Stromal cell of bone marrow (primary cell): ENCODE measurements around the gene MRPL37.

Experiments used
- DNase-seq: peaks from one replicate; pipeline ENCODE4 v3.0.0-alpha.2; 2012; ENCODE audit warnings: low read depth

MRPL37 gene

DNA sequence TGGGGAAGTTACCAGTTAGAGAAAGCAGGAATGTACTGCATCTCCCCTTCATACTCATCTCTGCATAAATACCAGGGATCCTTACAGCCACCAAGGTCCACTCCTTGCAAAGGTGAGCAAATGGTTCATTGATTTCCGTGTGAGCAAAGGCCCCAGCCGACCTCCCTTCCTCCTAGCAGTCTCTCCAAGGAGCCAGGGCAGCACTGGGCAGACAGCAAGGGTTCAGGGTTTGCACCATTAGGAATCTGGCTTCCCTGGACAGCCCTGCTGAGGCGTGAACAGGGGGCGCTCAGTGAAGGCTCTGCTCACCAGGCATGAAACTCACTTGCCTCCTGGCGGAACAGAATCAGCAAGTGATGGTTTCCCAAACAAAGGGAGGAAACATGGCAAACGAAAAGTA lies 65.7 kb downstream of the MRPL37 start:
- no peak for DNase-seq

DNA sequence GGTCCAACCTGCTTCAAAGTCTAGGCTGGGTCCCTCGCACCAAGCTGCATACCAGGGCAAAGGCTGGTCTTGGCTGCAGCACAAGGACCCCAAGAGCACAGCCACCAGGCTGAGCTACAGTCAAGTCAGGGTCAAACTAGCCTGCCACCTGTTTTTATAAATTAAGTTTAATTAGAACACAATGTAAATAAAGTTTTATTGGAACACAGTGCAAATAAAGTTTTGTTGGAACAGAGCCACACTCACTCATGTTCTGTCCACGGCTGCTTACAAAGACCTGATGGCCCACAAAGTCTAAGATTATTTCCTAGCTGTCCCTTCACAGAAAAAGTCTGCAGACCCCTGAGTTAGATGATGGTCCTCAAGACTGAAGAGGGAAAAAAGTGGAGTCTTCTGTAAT lies 66.2 kb downstream of the MRPL37 start:
- no peak for DNase-seq

DNA sequence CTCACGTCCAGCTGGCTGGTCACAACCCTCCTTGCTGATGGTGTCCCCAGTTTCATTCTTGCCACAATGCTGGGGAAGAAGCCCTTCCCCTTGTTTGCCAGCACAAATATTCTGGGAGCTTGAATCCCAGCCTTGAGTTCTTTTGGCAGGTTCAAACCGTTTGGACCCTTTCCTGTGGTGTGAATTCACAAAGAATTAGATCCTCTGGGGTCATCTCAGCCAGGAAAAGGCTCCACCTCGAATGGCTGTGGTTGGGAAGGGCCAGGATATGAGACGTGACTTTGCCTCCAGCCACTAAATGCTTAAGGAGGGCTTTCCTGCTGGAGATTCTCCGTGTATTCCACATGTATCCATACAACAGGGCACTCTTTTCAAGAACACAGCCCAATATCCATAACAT lies 66.9 kb downstream of the MRPL37 start:
- DNase-seq, result no peak
